NCI-H1417 (cell line): ENCODE data around the gene CCDC122.
"Not testable (repeated sequence)": the region's sequence is repeated elsewhere in the genome, so short reads cannot be mapped to it uniquely, and the experiment has no call there.

Experiments
- DNase-seq, 3 experiments: peaks; one replicate each; lab custom pipeline; 2025; lab: John Stamatoyannopoulos, UW

Gene CCDC122

GRCh38 chr13:43877326-43877725 lies 2.2 kb downstream of the CCDC122 start:
- peak in 1 of 3 experiments; percentile 4 for DNase-seq

GRCh38 chr13:43876366-43876765 lies 3.2 kb downstream of the CCDC122 start:
- peak in 1 of 3 experiments; percentile 5 for DNase-seq

DNA sequence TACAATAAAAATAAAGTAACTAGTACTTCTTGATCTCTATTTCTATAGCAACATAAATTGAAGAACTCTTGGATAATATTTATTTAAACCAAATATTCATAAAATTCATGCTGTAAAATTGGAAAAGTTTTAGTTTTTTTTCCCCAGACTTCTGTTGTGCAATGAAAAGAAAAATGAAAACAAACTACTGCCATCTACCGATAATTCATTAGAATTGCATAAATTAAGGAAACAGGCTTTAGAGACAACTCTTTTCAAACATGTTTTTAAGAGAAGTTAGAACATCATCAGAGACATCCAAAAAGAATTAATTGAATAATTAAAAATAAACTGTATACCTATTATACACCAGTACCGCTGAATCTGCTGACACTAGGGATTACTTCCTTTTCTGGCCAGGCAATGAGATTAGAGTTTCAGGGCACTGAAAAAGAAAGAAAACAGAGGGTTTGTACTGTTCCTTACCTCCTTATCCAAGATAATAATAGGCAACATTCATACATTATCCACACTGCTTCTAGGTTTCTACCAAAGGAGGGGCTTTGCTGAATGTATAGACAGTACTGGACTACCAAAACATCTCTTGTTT lies 4.9 kb downstream of the CCDC122 start:
- peak in 2 of 3 experiments; percentile 15 to 51 for DNase-seq

DNA sequence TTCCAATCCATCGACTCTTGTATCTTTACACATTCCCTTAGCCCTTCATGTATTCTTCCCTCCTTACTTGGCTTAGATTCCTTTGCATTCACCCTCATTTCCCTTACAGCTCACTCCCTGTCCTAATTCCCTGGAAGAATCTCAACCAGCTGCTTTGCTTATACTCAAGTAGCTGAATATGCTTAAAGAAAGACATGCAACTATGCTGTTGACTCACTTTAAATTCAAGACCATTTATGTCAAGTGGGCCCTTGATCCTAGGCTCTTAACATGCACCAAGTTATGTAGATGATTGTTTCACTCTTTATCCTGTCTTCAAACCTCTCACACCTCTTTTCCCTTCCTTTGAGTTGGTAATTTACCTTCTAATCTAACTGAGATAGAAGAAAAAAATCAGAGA lies 7.4 kb downstream of the CCDC122 start:
- DNase-seq: peak in 1 of 3 experiments; percentile 13

DNA sequence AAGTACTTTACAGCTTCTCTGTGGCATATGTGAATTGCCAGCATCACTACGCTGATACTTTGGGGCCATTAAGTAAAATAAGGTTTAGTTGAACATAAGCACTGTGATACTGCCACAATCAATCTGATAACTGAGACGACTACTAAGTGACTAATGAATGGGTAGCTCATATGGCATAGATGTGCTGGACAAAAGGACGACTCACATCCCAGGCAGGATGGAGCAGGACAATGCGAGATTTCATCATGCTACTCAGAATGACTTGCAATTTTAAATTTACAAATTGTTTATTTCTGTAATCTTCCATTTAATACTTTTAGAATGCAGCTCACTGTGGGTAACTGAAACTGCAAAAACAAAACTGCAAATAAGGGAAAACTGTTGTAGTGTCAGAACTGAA lies 13.6 kb downstream of the CCDC122 start:
- no peak for DNase-seq

DNA sequence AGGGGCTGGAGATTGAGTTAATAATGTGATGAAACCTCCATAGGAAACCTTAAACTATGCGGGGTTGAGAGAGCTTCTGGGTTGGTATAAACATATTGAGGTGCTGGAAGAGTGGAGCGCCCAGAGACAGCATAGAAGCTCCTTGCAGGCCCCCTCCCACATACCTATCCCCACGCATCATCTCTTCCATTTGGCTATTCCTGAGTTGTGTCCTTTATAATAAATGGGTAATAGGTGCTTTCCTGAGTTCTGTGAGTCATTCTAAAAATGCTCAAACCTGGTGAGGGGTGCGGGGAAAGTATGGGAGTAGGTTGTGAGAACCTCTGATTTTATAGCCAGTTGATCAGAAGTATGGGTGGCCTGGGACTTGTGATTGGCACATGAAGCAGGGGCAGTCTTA lies 14.6 kb downstream of the CCDC122 start:
- DNase-seq: no peak

DNA sequence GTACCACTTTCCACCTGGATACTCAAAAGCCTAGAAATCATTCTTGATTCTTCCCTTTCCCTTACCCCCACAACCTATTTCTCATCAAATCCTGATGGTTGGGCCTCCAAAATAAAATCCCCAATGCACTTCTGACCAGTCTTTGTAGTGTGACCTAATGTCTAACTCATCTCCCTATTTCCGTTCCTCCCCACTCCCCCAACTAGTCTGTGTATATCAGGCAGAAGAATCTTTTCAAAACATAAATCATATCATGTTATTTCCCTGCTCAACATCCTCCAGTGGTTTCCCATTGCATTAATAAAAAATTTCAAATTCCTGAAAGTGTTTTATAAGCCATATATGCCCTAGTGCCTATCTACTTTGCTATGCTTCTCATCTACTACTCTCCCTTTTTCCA lies 17.7 kb downstream of the CCDC122 start:
- no peak for DNase-seq

- DNase-seq: no peak
These were observed 26.6 kb downstream of the CCDC122 start for GRCh38 chr13:43852923-43853404.

- no peak for DNase-seq
These were observed 28.7 kb downstream of the CCDC122 start for GRCh38 chr13:43850873-43851272.

DNA sequence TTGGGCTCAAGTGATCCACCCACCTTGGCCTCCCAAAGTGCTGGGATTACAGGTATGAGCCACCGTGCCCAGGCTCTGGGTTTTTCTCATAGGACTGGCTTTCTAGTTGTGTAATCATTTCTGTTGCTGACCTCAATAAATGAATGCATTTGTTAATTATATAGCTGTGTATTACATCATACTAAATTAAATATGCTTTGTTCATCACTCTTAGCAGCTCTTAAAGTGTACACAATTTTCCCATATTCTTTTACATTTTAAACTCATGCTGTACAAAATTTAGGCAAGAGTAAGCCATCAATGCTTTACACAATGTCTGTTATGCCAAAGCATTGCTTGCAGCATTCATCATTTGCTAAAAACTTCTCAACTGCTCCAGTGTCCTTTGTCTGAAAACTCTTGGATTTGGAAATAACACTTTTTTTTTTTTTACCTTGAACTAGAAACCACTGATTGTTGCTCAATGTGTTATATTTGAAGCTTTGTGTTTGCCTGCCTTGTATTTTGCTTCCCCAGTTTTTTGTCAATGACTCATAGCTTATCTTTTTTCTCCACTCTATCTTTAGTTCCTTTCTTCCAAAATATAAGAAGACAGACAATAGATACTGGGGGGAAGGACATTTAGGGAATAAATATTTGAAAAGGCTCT lies 31.4 kb downstream of the CCDC122 start:
- DNase-seq: no peak

GRCh38 chr13:43846496-43847158 lies 32.9 kb downstream of the CCDC122 start:
- no peak for DNase-seq

DNA sequence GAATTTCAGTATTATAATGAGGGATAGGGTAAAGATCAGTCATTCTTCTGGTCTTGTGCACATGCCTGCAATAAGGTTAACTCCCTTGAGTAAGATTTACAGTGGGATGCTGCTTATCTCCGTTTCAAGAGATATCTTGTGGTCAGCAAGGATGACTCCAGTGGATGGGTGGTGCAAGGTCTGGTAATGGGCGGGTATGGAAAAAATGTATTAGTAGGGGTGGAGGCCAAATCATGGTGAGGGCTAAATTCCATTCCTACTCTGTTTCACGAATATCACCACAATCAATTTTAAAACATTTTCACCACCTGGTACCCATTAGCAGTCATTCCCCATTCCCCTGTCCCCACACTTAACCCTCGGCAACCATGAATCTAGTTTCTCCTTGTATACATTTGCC lies 40.6 kb downstream of the CCDC122 start:
- no peak for DNase-seq

GRCh38 chr13:43835701-43836100 lies 43.8 kb downstream of the CCDC122 start:
- DNase-seq: no peak

- no peak for DNase-seq
These were observed 48.5 kb downstream of the CCDC122 start for GRCh38 chr13:43831088-43831487.

GRCh38 chr13:43830497-43830881 lies 49.1 kb downstream of the CCDC122 start:
- DNase-seq: no peak

DNA sequence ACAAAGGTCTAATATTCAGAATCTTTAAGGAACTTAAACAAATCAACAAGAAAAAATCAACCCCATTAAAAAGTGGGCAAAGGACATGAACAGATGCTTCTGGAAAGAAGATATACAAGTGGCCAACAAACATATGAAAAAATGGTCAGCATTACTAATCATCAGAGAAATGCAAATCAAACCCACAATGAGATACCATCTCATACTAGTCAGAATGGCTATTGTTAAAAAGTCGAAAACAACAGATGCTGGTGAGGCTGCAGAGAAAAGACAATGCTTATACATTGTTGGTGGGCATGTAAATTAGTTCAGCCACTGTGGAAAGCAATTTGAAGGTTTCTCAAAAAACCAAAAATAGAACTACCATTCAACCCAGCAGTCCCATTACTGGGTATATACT lies 54.9 kb downstream of the CCDC122 start:
- not testable (repeated sequence) for DNase-seq

GRCh38 chr13:43822969-43823368 lies 56.6 kb downstream of the CCDC122 start:
- DNase-seq: no peak

DNA sequence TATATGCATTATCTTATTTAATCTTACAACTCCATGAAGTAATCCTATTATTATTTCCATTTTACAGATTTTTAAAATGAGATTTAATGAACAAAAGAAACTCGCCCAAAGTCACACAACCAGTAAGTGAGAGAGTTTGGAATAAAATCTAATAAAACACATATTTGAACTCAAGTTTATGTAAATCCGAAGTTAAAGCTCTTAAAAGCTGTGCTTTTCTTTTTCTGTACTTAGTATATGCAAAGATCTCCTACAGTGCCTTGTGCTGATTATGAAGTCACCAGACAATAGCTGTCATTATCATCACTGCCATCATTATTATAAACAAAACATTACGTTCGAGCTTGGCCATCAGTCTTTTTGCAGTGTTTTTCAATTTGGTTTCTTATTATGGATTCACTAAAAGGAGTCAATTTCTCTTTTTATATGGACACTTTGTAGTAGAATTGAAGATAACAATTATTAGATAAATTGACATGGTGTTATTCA lies 63.1 kb downstream of the CCDC122 start:
- peak in 1 of 3 experiments; percentile 19 for DNase-seq

GRCh38 chr13:43815204-43815603 lies 64.3 kb downstream of the CCDC122 start:
- DNase-seq: no peak

DNA sequence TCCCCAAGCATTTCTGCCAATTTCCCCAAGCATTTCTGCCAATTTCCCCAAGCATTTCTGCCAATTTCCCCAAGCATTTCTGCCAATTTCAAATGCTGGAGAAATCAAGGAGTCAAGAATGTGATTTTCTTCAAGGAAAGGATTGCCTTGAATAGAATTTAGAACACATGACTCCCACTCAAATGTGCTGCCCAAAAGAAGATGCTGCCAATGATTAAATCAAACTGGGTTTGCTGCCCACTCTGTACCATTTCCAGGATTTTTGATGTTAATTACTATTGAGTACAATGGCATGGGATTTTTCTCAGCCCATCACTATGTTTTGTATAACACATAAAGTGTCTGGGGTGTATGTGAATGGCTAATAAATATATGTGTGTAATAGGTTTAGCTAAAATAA lies 70.9 kb downstream of the CCDC122 start:
- no peak for DNase-seq

- DNase-seq: no peak
These were observed 73.8 kb downstream of the CCDC122 start for GRCh38 chr13:43805681-43806128.

GRCh38 chr13:43805071-43805468 lies 74.5 kb downstream of the CCDC122 start:
- peak in 1 of 3 experiments; percentile 44 for DNase-seq
